Endothelial cell of umbilical vein (primary cell): Measurements from ENCODE around the gene ULBP1. TPM values are rescaled to one million over a fixed set of nuclear protein-coding genes. Genes with fewer than 3 reads are reported as not detected.
"Not testable (repeated sequence)": the region's sequence is repeated elsewhere in the genome, so short reads cannot be mapped to it uniquely, and the experiment has no call there.

ENCODE experiments used
- BruUV-seq: library from RNA; stranded (reverse); fragments of 400-500 nt; replicated peaks from 2 replicates; lab custom pipeline; 2021; lab: Mats Ljungman, UMichigan
- CTCF ChIA-PET: fragments of 300-600, 350-600 bp; sonication (Branson Sonifier 250); formaldehyde crosslinking; loops from one replicate; lab custom pipeline; 2021; ENCODE audit warnings: antibody characterized with exemption, inconsistent platforms; lab: Charles Lee
- POLR2A ChIA-PET: fragments of 300-600, 350-600 bp; sonication (Branson Sonifier 250); formaldehyde crosslinking; loops from one replicate; lab custom pipeline; 2021; ENCODE audit warnings: antibody characterized with exemption, inconsistent platforms; lab: Charles Lee
- DNase-seq: peaks from one replicate; pipeline ENCODE4 v3.0.0-alpha.2; 2011; ENCODE audit warnings: low read depth, low spot score
- FAIRE-seq: peaks from 2 replicates; lab custom pipeline; 2011; peaks lifted over from hg19 to GRCh38; lab: Jason Lieb, UNC
- H2AFZ ChIP-seq: 2 replicates; pipeline ENCODE4 v1.6.0; 2012; ENCODE audit warnings: low read depth, low read length, control low read depth, inconsistent platforms
- H3K27ac ChIP-seq: 2 replicates; pipeline ENCODE4 v1.5.1; 2011; ENCODE audit warnings: low read depth, mild to moderate bottlenecking, control low read depth, low read length, moderate library complexity; ENCODE audit not compliant: insufficient read depth
- H3K27me3 ChIP-seq, 2 experiments: 2 replicates each; pipeline versions ENCODE4 v1.6.0 to v1.6.1; 2011; ENCODE audit warnings: low read length in 2 of 2, mixed read lengths in 1 of 2; ENCODE audit not compliant: control insufficient read depth in 2 of 2, insufficient read depth in 2 of 2
- H3K36me3 ChIP-seq, 2 experiments: 2 replicates in 1 of 2; 3 replicates in 1 of 2; pipeline ENCODE4 v1.5.1; 2011; ENCODE audit warnings: low read length in 2 of 2, mild to moderate bottlenecking in 1 of 2, moderate library complexity in 1 of 2; ENCODE audit not compliant: control insufficient read depth in 2 of 2, insufficient read depth in 2 of 2; ENCODE audit errors: extremely low read depth in 1 of 2
- H3K4me1 ChIP-seq: 3 replicates; pipeline ENCODE4 v1.5.1; 2011; ENCODE audit warnings: mild to moderate bottlenecking, low read length; ENCODE audit not compliant: control insufficient read depth, insufficient read depth; ENCODE audit errors: extremely low read depth
- H3K4me2 ChIP-seq: 2 replicates; pipeline ENCODE4 v1.6.1; 2011; ENCODE audit warnings: low read length, control low read depth, mixed read lengths; ENCODE audit not compliant: insufficient read depth
- H3K4me3 ChIP-seq, 3 experiments: fragments of 200-600 bp in 1 of 3; sonication (generic), shearing (Covaris generic) in 1 of 3; replicated peaks in 1 of 3; 2 replicates each; pipeline ENCODE4 v1.5.1; 2011 to 2016; ENCODE audit warnings: control low read depth in 3 of 3, low read length in 3 of 3, mild to moderate bottlenecking in 2 of 3, inconsistent platforms in 1 of 3, low read depth in 1 of 3, moderate library complexity in 1 of 3; ENCODE audit not compliant: insufficient read depth in 1 of 3
- H3K79me2 ChIP-seq: 2 replicates; pipeline ENCODE4 v1.6.0; 2012; ENCODE audit warnings: low read length, inconsistent platforms; ENCODE audit not compliant: control insufficient read depth, insufficient read depth
- H3K9ac ChIP-seq: replicated peaks from 2 replicates; pipeline ENCODE3; 2011; ENCODE audit warnings: low read length, control low read depth; ENCODE audit not compliant: insufficient read depth; ENCODE audit errors: extremely low read depth
- H3K9me1 ChIP-seq: replicated peaks from 3 replicates; pipeline ENCODE4 v1.6.0; 2011; ENCODE audit warnings: mild to moderate bottlenecking, low read length; ENCODE audit not compliant: control insufficient read depth, insufficient read depth; ENCODE audit errors: extremely low read depth
- H3K9me3 ChIP-seq: replicated peaks from 2 replicates; pipeline ENCODE4 v1.5.1; 2012; ENCODE audit warnings: low read length, inconsistent platforms; ENCODE audit not compliant: control insufficient read depth, insufficient read depth
- H4K20me1 ChIP-seq: replicated peaks from 2 replicates; pipeline ENCODE3; 2011; ENCODE audit warnings: mild to moderate bottlenecking, low read length; ENCODE audit not compliant: control insufficient read depth, insufficient read depth; ENCODE audit errors: extremely low read depth
- dilution Hi-C: fragments of 300-500 bp; cut with MboI; formaldehyde crosslinking; loops from one replicate; pipeline ENCODE4 v1.15.0; 2019; ENCODE audit warnings: low sequenced_read_pairs; ENCODE audit not compliant: extremely low pct_ligation_motif_present
- intact Hi-C: fragments of 100-400 bp; cut with micrococcal nuclease; formaldehyde crosslinking; loops from one replicate; pipeline ENCODE4 v1.10.0; 2022
- polyA plus RNA-seq, 4 experiments: library from polyadenylated mRNA; depleted of rRNA in 3 of 4; stranded (reverse) in 3 of 4; unstranded in 1 of 4; fragments of >200 nt; gene quantifications; 2 replicates each; pipeline versions ENCODE4 v1.2.1 to v1.2.3, GENCODE V29; 2011 to 2012; ENCODE audit warnings: missing spikeins in 1 of 4
- total RNA-seq: library from RNA; stranded (reverse); gene quantifications from 2 replicates; pipeline ENCODE4 v1.2.3, GENCODE V29; 2021

Gene ULBP1
- total and polyA plus RNA-seq, 2 donors (not counting 3 experiments of a cell fraction or from before 2014, with no cell fraction given), result 0.33 to 1.4 TPM

DNA sequence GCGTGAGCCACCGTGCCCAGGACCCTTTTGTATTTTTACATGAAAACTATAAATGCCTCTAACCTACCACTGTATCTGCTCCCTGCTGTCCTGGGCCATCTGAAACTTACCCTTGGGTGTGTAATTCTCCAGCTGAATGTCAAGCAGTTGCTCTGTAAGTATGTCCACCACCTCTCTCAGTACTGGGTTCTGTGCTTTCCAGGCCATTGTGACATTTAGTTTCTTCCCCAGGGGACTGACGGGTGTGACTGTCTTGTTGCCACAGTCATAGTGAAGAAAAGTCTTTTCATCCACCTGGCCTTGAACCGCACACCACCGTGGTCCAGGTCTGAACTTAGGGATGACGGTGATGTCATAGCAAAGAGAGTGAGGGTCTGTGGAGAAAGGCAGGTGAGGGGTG lies 58.1 kb downstream of the ULBP1 start:
- H3K79me2 ChIP-seq, POLR2A ChIA-PET, H3K9me3 ChIP-seq, H3K27ac ChIP-seq, CTCF ChIA-PET, H3K9me1 ChIP-seq, FAIRE-seq, H4K20me1 ChIP-seq, H2AFZ ChIP-seq, H3K4me1 ChIP-seq, dilution Hi-C loops, H3K9ac ChIP-seq, BruUV-seq, DNase-seq, H3K4me2 ChIP-seq, intact Hi-C loops, H3K36me3 ChIP-seq, H3K4me3 ChIP-seq: not testable (repeated sequence)
- H3K27me3 ChIP-seq, result peaks cover 26 to 29% of the 10 kb centered on the region in 2 experiments

Other genes starting within 250 kb of the ULBP1 start
- gene LATS1, start 245.8 kb upstream of the ULBP1 start, total RNA-seq, result 27.6 and 28.7 TPM in 2 replicates
- 8.4 and 10.2 TPM in 2 replicates for gene LATS1, start 245.8 kb upstream of the ULBP1 start, polyA plus RNA-seq
- 49.0 and 56.8 TPM in 2 replicates for gene NUP43, start 217.4 kb upstream of the ULBP1 start, total RNA-seq
- gene NUP43, start 217.4 kb upstream of the ULBP1 start, polyA plus RNA-seq, result 12.3 and 14.9 TPM in 2 replicates
- 95.0 and 100 TPM in 2 replicates for gene PCMT1, start 214.2 kb upstream of the ULBP1 start, total RNA-seq
- 78.5 and 102 TPM in 2 replicates for gene PCMT1, start 214.2 kb upstream of the ULBP1 start, polyA plus RNA-seq
- gene LRP11, start 99.6 kb upstream of the ULBP1 start, total RNA-seq, result 29.9 and 59.1 TPM in 2 replicates
- 17.5 and 23.1 TPM in 2 replicates for gene LRP11, start 99.6 kb upstream of the ULBP1 start, polyA plus RNA-seq
- gene RAET1E, start 65.8 kb upstream of the ULBP1 start, total RNA-seq, result not detected in 2 replicates
- 0.04 TPM in 1 of 2 replicates, not detected in the other for gene RAET1E, start 65.8 kb upstream of the ULBP1 start, polyA plus RNA-seq
- 0.74 and 1.6 TPM in 2 replicates for gene RAET1G, start 40.8 kb upstream of the ULBP1 start, total RNA-seq
- gene RAET1G, start 40.8 kb upstream of the ULBP1 start, polyA plus RNA-seq, result 2.1 and 3.3 TPM in 2 replicates
- gene ULBP2, start 21.9 kb upstream of the ULBP1 start, total RNA-seq, result 7.0 and 14.0 TPM in 2 replicates
- 22.8 and 26.4 TPM in 2 replicates for gene ULBP2, start 21.9 kb upstream of the ULBP1 start, polyA plus RNA-seq
- not detected in 2 replicates for gene RAET1L, start 61.6 kb downstream of the ULBP1 start, total RNA-seq
- not detected in 2 replicates for gene RAET1L, start 61.6 kb downstream of the ULBP1 start, polyA plus RNA-seq
- 12.8 and 13.8 TPM in 2 replicates for gene ULBP3, start 105.2 kb downstream of the ULBP1 start, total RNA-seq
- gene ULBP3, start 105.2 kb downstream of the ULBP1 start, polyA plus RNA-seq, result 5.2 and 7.1 TPM in 2 replicates
- not detected in 2 replicates for gene PPP1R14C, start 179.1 kb downstream of the ULBP1 start, total RNA-seq
- not detected in 2 replicates for gene PPP1R14C, start 179.1 kb downstream of the ULBP1 start, polyA plus RNA-seq